ENCODE measurements around the gene WDR1.

The WDR1 gene

GRCh38 chr4:10085828-10086505, 30.6 kb downstream of the WDR1 start:
- no peak for DNase-seq (ENCODE audit: low read depth, low spot score)

- DNase-seq (ENCODE audit: low read depth, low spot score) = no peak
Observed at GRCh38 chr4:10085386-10085785, 31.2 kb downstream of the WDR1 start.

GRCh38 chr4:10084651-10085358, 31.8 kb downstream of the WDR1 start:
- DNase-seq (ENCODE audit: low read depth, low spot score) = no peak

GRCh38 chr4:10083861-10084641, 32.5 kb downstream of the WDR1 start:
- no peak for DNase-seq (ENCODE audit: low read depth, low spot score)

- DNase-seq (ENCODE audit: low read depth, low spot score) = no peak
Observed at GRCh38 chr4:10083331-10083771, 33.2 kb downstream of the WDR1 start.

GRCh38 chr4:10082459-10083272, 33.9 kb downstream of the WDR1 start:
- no peak for DNase-seq (ENCODE audit: low read depth, low spot score)

GRCh38 chr4:10082047-10082446, 34.6 kb downstream of the WDR1 start:
- DNase-seq (ENCODE audit: low read depth, low spot score) = no peak

- DNase-seq (ENCODE audit: low read depth, low spot score) = no peak
Observed at GRCh38 chr4:10081218-10081606, 35.4 kb downstream of the WDR1 start.

- DNase-seq (ENCODE audit: low read depth, low spot score) = no peak
Observed at GRCh38 chr4:10080589-10081217, 35.9 kb downstream of the WDR1 start.

- no peak for DNase-seq (ENCODE audit: low read depth, low spot score)
Observed at GRCh38 chr4:10079912-10080588, 36.5 kb downstream of the WDR1 start.

- no peak for DNase-seq (ENCODE audit: low read depth, low spot score)
Observed at GRCh38 chr4:10079256-10079655, 37.3 kb downstream of the WDR1 start.

GRCh38 chr4:10078481-10079233, 37.9 kb downstream of the WDR1 start:
- DNase-seq (ENCODE audit: low read depth, low spot score) = no peak

GRCh38 chr4:10077483-10078335, 38.9 kb downstream of the WDR1 start:
- DNase-seq (ENCODE audit: low read depth, low spot score) = no peak

GRCh38 chr4:10077076-10077475, 39.5 kb downstream of the WDR1 start:
- DNase-seq (ENCODE audit: low read depth, low spot score) = no peak

GRCh38 chr4:10075953-10076391, 40.6 kb downstream of the WDR1 start:
- DNase-seq (ENCODE audit: low read depth, low spot score) = no peak

GRCh38 chr4:10075158-10075863, 41.3 kb downstream of the WDR1 start:
- DNase-seq (ENCODE audit: low read depth, low spot score) = no peak

- no peak for DNase-seq (ENCODE audit: low read depth, low spot score)
Observed at GRCh38 chr4:10074767-10075105, 41.9 kb downstream of the WDR1 start.

GRCh38 chr4:10074076-10074766, 42.4 kb downstream of the WDR1 start:
- no peak for DNase-seq (ENCODE audit: low read depth, low spot score)

Measured in activated naive CD8-positive, alpha-beta T cell treated with anti-CD3 and anti-CD28 coated beads, Interleukin-2, amount 50 U/mL, for 16 hours (primary cell).